ENCODE data around the gene OR52H1.
"Not testable (repeated sequence)": the region's sequence is repeated elsewhere in the genome, so short reads cannot be mapped to it uniquely, and the experiment has no call there.

OR52H1 gene

GRCh38 chr11:5548440-5548839 is at the start of gene OR52H1:
Gene OR52H1 (minus strand): TSS chr11:5548540. CDS start chr11:5545505, 3,035 bp downstream.
- DNase-seq (ENCODE audit: low spot score) = no peak

- no peak for DNase-seq (ENCODE audit: low spot score)
These were observed 49.6 kb upstream of the OR52H1 start for GRCh38 chr11:5597953-5598352.

GRCh38 chr11:5596607-5597201 is 48.4 kb upstream of the OR52H1 start, which contains the start of gene TRIM6:
Gene TRIM6 (plus strand): TSS chr11:5596637. CDS start chr11:5596898, 261 bp downstream.
- DNase-seq (ENCODE audit: low spot score) = no peak

- DNase-seq (ENCODE audit: low spot score) = no peak
These were observed 44.8 kb upstream of the OR52H1 start for GRCh38 chr11:5593146-5593545.

- DNase-seq (ENCODE audit: low spot score) = no peak
These were observed 44.3 kb upstream of the OR52H1 start for GRCh38 chr11:5592615-5593014.

GRCh38 chr11:5591613-5592012 is 43.3 kb upstream of the OR52H1 start:
- no peak for DNase-seq (ENCODE audit: low spot score)

GRCh38 chr11:5589906-5590305 is 41.6 kb upstream of the OR52H1 start:
- not testable (repeated sequence) for DNase-seq (ENCODE audit: low spot score)

GRCh38 chr11:5584458-5584857 is 36.1 kb upstream of the OR52H1 start:
- not testable (repeated sequence) for DNase-seq (ENCODE audit: low spot score)

GRCh38 chr11:5581014-5581413 is 32.7 kb upstream of the OR52H1 start:
- no peak for DNase-seq (ENCODE audit: low spot score)

GRCh38 chr11:5580577-5580976 is 32.2 kb upstream of the OR52H1 start, which contains the start of gene OR52B6:
Gene OR52B6 (plus strand): TSS chr11:5580877. CDS start chr11:5580877, 0 bp downstream.
- no peak for DNase-seq (ENCODE audit: low spot score)

GRCh38 chr11:5577101-5577500 is 28.8 kb upstream of the OR52H1 start:
- no peak for DNase-seq (ENCODE audit: low spot score)

- no peak for DNase-seq (ENCODE audit: low spot score)
These were observed 26.8 kb upstream of the OR52H1 start for GRCh38 chr11:5575152-5575551.

GRCh38 chr11:5574654-5575053 is 26.3 kb upstream of the OR52H1 start:
- DNase-seq (ENCODE audit: low spot score) = no peak

GRCh38 chr11:5564259-5565019 is 16.1 kb upstream of the OR52H1 start:
- DNase-seq (ENCODE audit: low spot score) = no peak

GRCh38 chr11:5557751-5558150 is 9.4 kb upstream of the OR52H1 start:
- DNase-seq (ENCODE audit: low spot score) = no peak

- no peak for DNase-seq (ENCODE audit: low spot score)
These were observed 8.4 kb upstream of the OR52H1 start for GRCh38 chr11:5556596-5557188.

- peak; percentile 11 for DNase-seq (ENCODE audit: low spot score)
These were observed 5.0 kb upstream of the OR52H1 start for GRCh38 chr11:5553343-5553742.

- no peak for DNase-seq (ENCODE audit: low spot score)
These were observed 2.2 kb upstream of the OR52H1 start for GRCh38 chr11:5550440-5551095.

GRCh38 chr11:5547982-5548381 is 358 bp downstream of the OR52H1 start:
- no peak for DNase-seq (ENCODE audit: low spot score)

GRCh38 chr11:5546457-5546856 is 1.9 kb downstream of the OR52H1 start:
- DNase-seq (ENCODE audit: low spot score) = no peak

GRCh38 chr11:5541427-5541826 is 6.9 kb downstream of the OR52H1 start:
- DNase-seq (ENCODE audit: low spot score) = no peak

GRCh38 chr11:5536482-5536881 is 11.9 kb downstream of the OR52H1 start:
- DNase-seq (ENCODE audit: low spot score) = no peak

GRCh38 chr11:5534046-5534445 is 14.3 kb downstream of the OR52H1 start:
- no peak for DNase-seq (ENCODE audit: low spot score)
